Adipocyte (in vitro differentiated cells): ENCODE data around the gene ACSM2B.
"Not testable (repeated sequence)": the region's sequence is repeated elsewhere in the genome, so short reads cannot be mapped to it uniquely, and the experiment has no call there.

Experiments used
- DNase-seq: peaks from one replicate; pipeline ENCODE4 v3.0.0-alpha.2; 2015; ENCODE audit warnings: low read depth
- H3K27me3 ChIP-seq: replicated peaks from 2 replicates; pipeline ENCODE4 v1.7.0; 2013; ENCODE audit warnings: mild to moderate bottlenecking, low read length, moderate library complexity; ENCODE audit not compliant: control insufficient read depth, insufficient read depth
- H3K36me3 ChIP-seq: 2 replicates; pipeline ENCODE4 v1.7.0; 2013; ENCODE audit warnings: low read length, mild to moderate bottlenecking, moderate library complexity; ENCODE audit not compliant: control insufficient read depth, insufficient read depth, severe bottlenecking
- H3K4me1 ChIP-seq: 2 replicates; pipeline ENCODE4 v1.7.0; 2013; ENCODE audit warnings: mild to moderate bottlenecking, low read length, moderate library complexity; ENCODE audit not compliant: control insufficient read depth, insufficient read depth
- H3K4me3 ChIP-seq: 2 replicates; pipeline ENCODE4 v1.7.0; 2013; ENCODE audit warnings: mild to moderate bottlenecking, low read length, moderate library complexity
- H3K9ac ChIP-seq: 2 replicates; pipeline ENCODE4 v1.7.0; 2013; ENCODE audit warnings: mild to moderate bottlenecking, low read length, moderate library complexity
- H3K9me3 ChIP-seq: 2 replicates; pipeline ENCODE4 v1.7.0; 2013; ENCODE audit warnings: mild to moderate bottlenecking, low read length, moderate library complexity; ENCODE audit not compliant: control insufficient read depth

The ACSM2B gene

DNA sequence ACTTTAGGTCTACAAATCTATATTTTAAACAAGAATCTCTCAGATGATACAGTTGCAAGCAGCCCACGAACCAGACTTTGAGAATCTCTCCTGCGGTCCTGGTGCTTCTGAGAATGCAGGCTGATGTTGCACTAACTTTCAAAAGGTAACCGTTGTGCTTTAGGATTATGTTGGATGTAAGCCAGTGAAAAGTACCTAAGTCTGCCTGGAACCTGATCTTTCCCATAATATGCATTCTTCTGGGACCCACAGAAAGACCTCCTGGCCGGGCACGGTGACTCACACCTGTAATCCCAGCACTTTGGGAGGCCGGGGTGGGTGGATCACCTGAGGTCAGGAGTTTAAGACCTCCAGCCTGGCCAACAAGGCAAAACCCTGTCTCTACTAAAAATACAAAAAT is 13.3 kb upstream of the ACSM2B start:
- not testable (repeated sequence) for DNase-seq, H3K9ac ChIP-seq, H3K36me3 ChIP-seq, H3K4me1 ChIP-seq, H3K9me3 ChIP-seq, H3K4me3 ChIP-seq, H3K27me3 ChIP-seq

- not testable (repeated sequence) for H3K36me3 ChIP-seq, H3K9ac ChIP-seq, H3K4me3 ChIP-seq, H3K9me3 ChIP-seq, DNase-seq, H3K4me1 ChIP-seq, H3K27me3 ChIP-seq
Measured at GRCh38 chr16:20587645-20588074, 11.5 kb upstream of the ACSM2B start.

DNA sequence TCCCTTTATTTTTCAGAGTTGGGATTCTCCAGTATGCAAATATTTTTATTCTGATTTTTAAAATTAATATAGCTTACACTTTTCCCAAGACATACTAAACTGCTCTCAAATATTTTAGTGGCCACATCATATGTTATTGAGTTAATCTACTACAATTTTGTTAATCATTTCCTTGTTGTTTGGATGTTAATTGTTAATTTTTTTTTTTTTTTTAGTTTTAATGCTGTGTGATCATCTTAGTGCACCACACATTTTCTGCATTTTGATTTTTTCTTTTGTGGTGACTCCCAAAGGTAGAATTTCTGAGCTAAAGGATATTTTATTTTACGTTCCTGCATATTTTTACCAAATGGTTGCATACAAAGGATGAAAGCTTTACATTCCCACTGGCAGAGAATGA is 10.5 kb upstream of the ACSM2B start:
- not testable (repeated sequence) for H3K36me3 ChIP-seq

DNA sequence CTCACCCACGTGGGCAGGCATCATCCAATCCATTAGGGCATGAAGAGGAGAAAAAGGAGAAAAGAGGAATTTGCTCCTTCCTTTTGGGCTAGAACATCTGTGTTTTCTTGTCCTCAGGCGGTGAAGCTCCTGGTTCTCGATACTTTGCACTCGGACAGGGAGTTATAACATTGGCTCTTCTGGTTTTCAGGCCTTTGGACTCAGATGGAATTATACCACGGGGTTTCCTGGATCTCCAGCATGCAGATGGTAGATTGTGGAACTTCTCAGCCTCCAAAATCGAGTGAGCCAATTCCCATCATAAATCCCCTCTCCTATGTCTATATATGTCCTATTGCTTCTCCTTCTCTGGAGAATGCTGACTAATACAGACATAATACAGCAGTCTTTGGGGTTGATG is 9.9 kb upstream of the ACSM2B start:
- H3K4me1 ChIP-seq, H3K4me3 ChIP-seq, DNase-seq, H3K36me3 ChIP-seq, H3K9ac ChIP-seq, H3K27me3 ChIP-seq, H3K9me3 ChIP-seq: not testable (repeated sequence)

More for the DNA sequence above, 10.5 kb upstream of the ACSM2B start:
- not testable (repeated sequence) for H3K4me1 ChIP-seq, H3K4me3 ChIP-seq, H3K9me3 ChIP-seq, H3K9ac ChIP-seq, H3K27me3 ChIP-seq, DNase-seq

- H3K4me1 ChIP-seq, H3K36me3 ChIP-seq, DNase-seq, H3K9ac ChIP-seq, H3K9me3 ChIP-seq, H3K27me3 ChIP-seq, H3K4me3 ChIP-seq: not testable (repeated sequence)
Measured at GRCh38 chr16:20580487-20581259, 4.5 kb upstream of the ACSM2B start.

GRCh38 chr16:20578091-20578490 is 1.9 kb upstream of the ACSM2B start:
- not testable (repeated sequence) for H3K9me3 ChIP-seq, H3K4me3 ChIP-seq, DNase-seq, H3K27me3 ChIP-seq, H3K36me3 ChIP-seq, H3K4me1 ChIP-seq, H3K9ac ChIP-seq

GRCh38 chr16:20569117-20569651 is 7.0 kb downstream of the ACSM2B start:
- H3K4me3 ChIP-seq, H3K36me3 ChIP-seq, H3K9ac ChIP-seq, DNase-seq, H3K4me1 ChIP-seq, H3K27me3 ChIP-seq, H3K9me3 ChIP-seq: not testable (repeated sequence)

- Histone ChIP-seq H3K36me3 (no peaks in the 10 kb centered on the region), H3K4me1 (no peaks in the 10 kb centered on the region), H3K9ac (no peak overlapping the region), H3K4me3 (no peak overlapping the region), H3K9me3 (no peaks in the 10 kb centered on the region), H3K27me3 (no peaks in the 10 kb centered on the region)
- no peak for DNase-seq
Measured at GRCh38 chr16:20568404-20568803, 7.8 kb downstream of the ACSM2B start.

DNA sequence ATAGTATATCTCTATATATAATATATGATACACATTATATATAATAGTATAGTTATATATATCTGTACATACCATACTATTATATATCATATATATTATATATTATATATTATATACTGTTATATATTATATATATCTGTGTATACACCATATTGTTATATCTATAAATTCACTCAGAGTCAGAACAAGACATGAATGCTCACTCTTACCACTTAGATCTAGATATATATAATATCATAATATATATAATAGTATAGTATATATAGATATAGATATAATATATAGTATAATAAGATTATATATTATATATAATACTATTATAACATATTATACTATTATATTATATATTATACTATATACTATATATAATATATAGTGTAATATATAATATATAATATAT is 9.3 kb downstream of the ACSM2B start:
- H3K36me3 ChIP-seq, result no peaks in the 10 kb centered on the region
- no peak overlapping the region for H3K4me3 ChIP-seq
- H3K9me3 ChIP-seq, result no peaks in the 10 kb centered on the region
- DNase-seq, result no peak
- H3K4me1 ChIP-seq, result no peaks in the 10 kb centered on the region
- no peaks in the 10 kb centered on the region for H3K27me3 ChIP-seq
- no peak overlapping the region for H3K9ac ChIP-seq

DNA sequence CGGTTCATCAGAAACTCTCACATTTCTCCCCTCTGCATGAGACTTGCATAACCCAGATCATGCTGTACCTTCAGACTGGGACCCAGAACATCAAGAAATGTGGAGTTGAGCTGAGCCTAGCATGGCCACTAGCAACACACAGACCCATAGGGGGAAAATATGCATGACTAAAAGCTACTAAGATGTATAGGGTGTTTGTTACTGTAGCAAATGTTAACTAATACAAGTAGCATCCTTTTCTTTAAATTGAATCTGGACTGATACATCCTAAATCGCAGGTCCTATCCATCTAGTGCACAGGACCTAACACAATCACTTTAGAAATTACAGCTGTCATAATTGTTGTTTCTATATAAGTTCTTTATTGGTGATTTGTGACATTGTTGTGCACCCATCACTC is 10.8 kb downstream of the ACSM2B start:
- DNase-seq, H3K27me3 ChIP-seq, H3K9me3 ChIP-seq, H3K36me3 ChIP-seq, H3K4me1 ChIP-seq, H3K4me3 ChIP-seq, H3K9ac ChIP-seq: not testable (repeated sequence)

GRCh38 chr16:20564218-20564617 is 11.9 kb downstream of the ACSM2B start:
- H3K9ac ChIP-seq, H3K9me3 ChIP-seq, H3K4me1 ChIP-seq, DNase-seq, H3K4me3 ChIP-seq, H3K36me3 ChIP-seq, H3K27me3 ChIP-seq: not testable (repeated sequence)

DNA sequence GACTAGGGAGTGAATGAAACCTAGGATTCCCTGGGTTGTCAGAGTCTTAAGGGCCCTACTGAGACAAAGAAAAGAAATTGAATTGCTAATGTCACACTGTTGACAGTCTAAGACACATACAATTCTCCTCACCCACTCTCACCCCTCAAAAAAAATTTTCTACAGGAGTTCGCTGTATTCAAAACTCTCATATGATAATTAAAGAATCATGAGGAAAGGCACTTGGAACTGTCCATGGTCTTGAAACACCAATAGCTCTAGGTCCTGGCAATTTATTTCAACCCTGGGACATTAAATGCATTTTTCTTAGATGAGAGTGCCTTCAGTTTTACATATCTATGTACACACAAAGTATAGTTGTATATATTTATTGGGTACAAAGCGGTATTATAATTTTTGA is 20.5 kb downstream of the ACSM2B start:
- DNase-seq, H3K36me3 ChIP-seq, H3K9ac ChIP-seq, H3K4me1 ChIP-seq, H3K9me3 ChIP-seq, H3K4me3 ChIP-seq, H3K27me3 ChIP-seq: not testable (repeated sequence)
